ENCODE data around the gene RAF1.
"Not testable (repeated sequence)": the region's sequence is repeated elsewhere in the genome, so short reads cannot be mapped to it uniquely, and the experiment has no call there.

The RAF1 gene

DNA sequence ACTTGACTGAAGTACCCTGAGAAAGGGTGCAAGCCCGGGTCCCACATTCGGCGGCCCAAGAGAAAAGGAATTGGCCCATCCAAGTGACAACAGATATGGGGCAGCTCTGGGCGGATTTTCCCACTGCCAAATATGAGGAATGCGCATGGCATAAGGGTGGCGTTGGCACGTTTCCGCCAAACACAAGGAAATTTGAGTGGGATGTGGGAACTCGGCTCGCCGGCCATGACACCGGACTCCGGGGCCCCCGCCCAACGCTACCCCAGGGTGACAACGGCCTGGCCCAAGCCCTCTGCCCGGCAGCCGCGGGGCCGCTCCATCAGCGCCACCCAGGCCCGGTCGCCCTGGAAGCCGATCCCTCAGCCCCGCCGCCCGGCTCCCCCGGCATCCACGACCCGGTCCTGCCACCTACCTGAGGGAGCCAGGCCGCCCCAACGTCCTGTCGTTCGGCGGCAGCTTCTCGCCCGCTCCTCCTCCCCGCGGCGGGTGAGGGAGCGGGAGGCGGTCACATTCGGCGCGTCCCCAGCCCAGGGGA lies 449 bp downstream of the RAF1 start:
- peak overlapping the region; percentile 70 for H3K4me3 ChIP-seq (ENCODE audit: low read depth, low read length)
- no peak for TF ChIP-seq CTCF (IDR thresholded peaks at IDR 0.05; ENCODE audit: low read depth, low read length, missing control alignments)
- in situ Hi-C loops (cut with HindIII; ENCODE audit: low sequenced_read_pairs): no loop called here
- no peak for DNase-seq (ENCODE audit: low read depth)

DNA sequence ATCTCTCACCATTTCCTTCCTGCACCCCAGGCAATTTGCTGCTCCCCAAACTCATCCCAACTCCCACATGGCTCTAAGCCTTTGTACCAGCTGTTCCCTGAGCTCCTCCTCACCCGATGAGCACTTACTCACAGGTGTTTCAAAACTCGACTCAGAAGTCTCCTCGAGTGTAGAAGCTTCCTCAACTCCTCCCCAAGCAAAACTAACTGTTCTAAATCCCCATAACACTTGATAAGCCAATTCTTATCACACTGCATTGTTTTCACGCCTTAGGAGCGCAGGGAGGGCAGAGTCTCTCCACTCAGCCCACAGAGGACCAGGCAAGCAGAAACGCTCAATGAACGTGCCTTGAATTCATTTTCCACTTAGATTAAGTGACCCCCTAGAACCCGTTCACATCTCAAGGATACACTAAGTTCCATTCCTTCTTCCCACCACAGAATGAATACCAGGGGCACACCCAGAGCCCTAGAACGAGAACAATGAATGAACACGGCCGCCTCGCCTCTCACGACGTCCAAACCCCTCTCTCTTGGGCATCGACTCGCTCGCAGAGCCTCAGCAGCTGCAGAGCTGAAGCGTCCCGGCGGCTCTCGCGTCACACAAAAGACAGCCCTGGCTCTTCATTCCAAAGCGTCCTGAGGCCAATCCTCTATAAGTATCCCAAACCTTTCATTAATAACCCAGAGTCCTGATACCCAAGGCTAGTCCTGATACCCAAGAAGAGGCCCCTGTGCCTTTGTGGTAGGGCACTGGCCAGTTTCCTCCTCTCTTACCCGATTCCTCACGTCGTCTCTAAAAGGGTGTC lies 1.1 kb downstream of the RAF1 start:
- TF ChIP-seq CTCF (IDR thresholded peaks at IDR 0.05; ENCODE audit: low read depth, low read length, missing control alignments): no peak
- no peak for DNase-seq (ENCODE audit: low read depth)
- in situ Hi-C loops (cut with HindIII; ENCODE audit: low sequenced_read_pairs): no loop called here
- peak overlapping the region; percentile 70 for H3K4me3 ChIP-seq (ENCODE audit: low read depth, low read length)

- no peak for TF ChIP-seq CTCF (IDR thresholded peaks at IDR 0.05; ENCODE audit: low read depth, low read length, missing control alignments)
- H3K4me3 ChIP-seq (ENCODE audit: low read depth, low read length): peak overlapping the region; percentile 70
- in situ Hi-C loops (cut with HindIII; ENCODE audit: low sequenced_read_pairs): no loop called here
- no peak for DNase-seq (ENCODE audit: low read depth)
These were observed 1.9 kb downstream of the RAF1 start for GRCh38 chr3:12661926-12662592.

GRCh38 chr3:12661375-12661774 lies 2.5 kb downstream of the RAF1 start:
- in situ Hi-C loops (cut with HindIII; ENCODE audit: low sequenced_read_pairs); H3K4me3 ChIP-seq (ENCODE audit: low read depth, low read length); DNase-seq (ENCODE audit: low read depth): not testable (repeated sequence)

GRCh38 chr3:12660196-12660595 lies 3.7 kb downstream of the RAF1 start:
- no peak for TF ChIP-seq CTCF (IDR thresholded peaks at IDR 0.05; ENCODE audit: low read depth, low read length, missing control alignments)
- in situ Hi-C loops (cut with HindIII; ENCODE audit: low sequenced_read_pairs): no loop called here
- H3K4me3 ChIP-seq (ENCODE audit: low read depth, low read length): no peak overlapping the region
- DNase-seq (ENCODE audit: low read depth): no peak

- no peak overlapping the region for H3K4me3 ChIP-seq (ENCODE audit: low read depth, low read length)
- in situ Hi-C loops (cut with HindIII; ENCODE audit: low sequenced_read_pairs): loop anchor here (5.0 kb wide), 1 partner anchor 52 kb away; no protein-coding TSS in a partner anchor
- no peak for DNase-seq (ENCODE audit: low read depth)
- TF ChIP-seq CTCF (IDR thresholded peaks at IDR 0.05; ENCODE audit: low read depth, low read length, missing control alignments): no peak
These were observed 4.5 kb downstream of the RAF1 start for GRCh38 chr3:12659316-12660015.
